HepG2 (cell line): Measurements from ENCODE around the gene SYT11. TPM values are rescaled to one million over a fixed set of nuclear protein-coding genes. Genes with fewer than 3 reads are reported as not detected.

Experiments used
- CBX1 ChIP-seq: IDR thresholded peaks from one replicate; pipeline ENCODE4 v1.6.1; 2016; ENCODE audit warnings: antibody characterized with exemption, low read depth
- DBP ChIP-seq: sonication (generic); formaldehyde crosslinking; IDR thresholded peaks from 2 replicates; pipeline ENCODE4 v1.4.0; 2020; ENCODE audit warnings: missing genetic modification reagents; ENCODE audit errors: not compliant biosample characterization
- HHEX ChIP-seq: IDR thresholded peaks from 2 replicates; pipeline ENCODE4 v1.6.1; 2016; ENCODE audit warnings: control low read depth
- KDM5A ChIP-seq: fragments of 200-600 bp; sonication (generic); IDR thresholded peaks from 2 replicates; pipeline ENCODE4 v1.7.0; 2018; ENCODE audit warnings: antibody characterized with exemption, mild to moderate bottlenecking, low read length, borderline replicate concordance
- MEIS1 ChIP-seq: sonication (generic); formaldehyde crosslinking; IDR thresholded peaks from 2 replicates; pipeline ENCODE4 v1.9.0; 2021; ENCODE audit warnings: mild to moderate bottlenecking, missing genetic modification reagents, moderate library complexity, borderline replicate concordance
- MXD3 ChIP-seq: IDR thresholded peaks from 2 replicates; pipeline ENCODE4 v1.6.1; 2016; ENCODE audit warnings: mild to moderate bottlenecking, missing biosample characterization, missing genetic modification reagents
- NAIF1 ChIP-seq: sonication (generic); formaldehyde crosslinking; IDR thresholded peaks from 2 replicates; pipeline ENCODE4 v1.5.0; 2020; ENCODE audit warnings: mild to moderate bottlenecking, missing genetic modification reagents, borderline replicate concordance
- PHF21A ChIP-seq: sonication (generic); formaldehyde crosslinking; IDR thresholded peaks from 2 replicates; pipeline ENCODE4 v1.5.0; 2020; ENCODE audit warnings: mild to moderate bottlenecking, missing genetic modification reagents
- PHF8 ChIP-seq: sonication (generic); formaldehyde crosslinking; IDR thresholded peaks from 2 replicates; pipeline ENCODE4 v1.5.0; 2020; ENCODE audit warnings: missing genetic modification reagents
- SNAI1 ChIP-seq: sonication (generic); formaldehyde crosslinking; IDR thresholded peaks from 2 replicates; pipeline ENCODE4 v1.5.0; 2020; ENCODE audit warnings: mild to moderate bottlenecking, missing genetic modification reagents, borderline replicate concordance
- SP1 ChIP-seq, 2 experiments: fragments of 450-650 bp in 1 of 2; sonication (generic) in 1 of 2; formaldehyde crosslinking in 1 of 2; IDR thresholded peaks; 2 replicates each; pipeline versions ENCODE4 v1.4.0 to v1.6.1; 2016 to 2020; ENCODE audit warnings: missing genetic modification reagents in 1 of 2
- TCF12 ChIP-seq, 2 experiments: fragments of 450-650 bp in 1 of 2; sonication (generic) in 1 of 2; formaldehyde crosslinking in 1 of 2; IDR thresholded peaks; 2 replicates each; pipeline versions ENCODE4 v1.6.1 to v1.8.0; 2017 to 2022; ENCODE audit warnings: antibody characterized with exemption in 1 of 2, mild to moderate bottlenecking in 1 of 2, missing genetic modification reagents in 1 of 2, moderate library complexity in 1 of 2
- TFE3 ChIP-seq: IDR thresholded peaks from 2 replicates; pipeline ENCODE4 v1.6.1; 2016
- ZNF292 ChIP-seq: sonication (generic); formaldehyde crosslinking; IDR thresholded peaks from 2 replicates; pipeline ENCODE4 v1.8.1; 2022; ENCODE audit warnings: mild to moderate bottlenecking, low read depth, missing genetic modification reagents, borderline replicate concordance
- ZNF362 ChIP-seq: sonication (generic); formaldehyde crosslinking; IDR thresholded peaks from 2 replicates; pipeline ENCODE4 v1.4.0; 2020; ENCODE audit warnings: missing genetic modification reagents, mild to moderate bottlenecking, borderline replicate concordance
- ZNF773 ChIP-seq: sonication (generic); formaldehyde crosslinking; IDR thresholded peaks from 2 replicates; pipeline ENCODE4 v1.4.0; 2020; ENCODE audit warnings: missing genetic modification reagents, borderline replicate concordance
- ZNF775 ChIP-seq: sonication (generic); formaldehyde crosslinking; IDR thresholded peaks from 2 replicates; pipeline ENCODE4 v1.4.0; 2020; ENCODE audit warnings: missing genetic modification reagents, mild to moderate bottlenecking, moderate library complexity, borderline replicate concordance
- ZNF891 ChIP-seq: sonication (generic); formaldehyde crosslinking; IDR thresholded peaks from 2 replicates; pipeline ENCODE4 v1.5.0; 2020; ENCODE audit warnings: mild to moderate bottlenecking, missing genetic modification reagents
- polyA plus RNA-seq, 8 experiments: library from polyadenylated mRNA; depleted of rRNA in 3 of 8; stranded (reverse) in 7 of 8; unstranded in 1 of 8; fragments of >200 nt; fragmentation: Illumina TruSeq in 4 of 8; extraction: Trizol in 4 of 8; gene quantifications; 2 replicates each; pipeline versions ENCODE4 v1.2.1 to v1.2.3, GENCODE V29; 2011 to 2016; ENCODE audit warnings: low read depth in 4 of 8, missing spikeins in 1 of 8, mixed read lengths in 1 of 8; ENCODE audit not compliant: insufficient read depth in 1 of 8
- total RNA-seq, 5 experiments: library from RNA; depleted of rRNA; stranded (reverse); fragments of >200 nt; fragmentation: Illumina TruSeq; extraction: Trizol; gene quantifications; 2 replicates each; pipeline ENCODE4 v1.2.3, GENCODE V29; 2016; ENCODE audit warnings: low read depth in 1 of 5
- TF ChIP-seq, protein P1 (sequence below), 2 experiments: IDR thresholded peaks; 2 replicates each; pipeline ENCODE4 v1.6.1; 2011 to 2012; ENCODE audit warnings: low read length in 2 of 2, borderline replicate concordance in 1 of 2, low read depth in 1 of 2, mild to moderate bottlenecking in 1 of 2, moderate library complexity in 1 of 2
- TF ChIP-seq, protein P2 (sequence below): sonication (generic); formaldehyde crosslinking; IDR thresholded peaks from 2 replicates; pipeline ENCODE4 v1.5.0; 2020; ENCODE audit warnings: missing genetic modification reagents, mild to moderate bottlenecking, borderline replicate concordance

SYT11 gene
- total and polyA plus RNA-seq, 2 of the 13 experiments (the other 11 are each of a cell fraction or from before 2014, with no cell fraction given), result 0.22 to 0.59 TPM

DNA sequence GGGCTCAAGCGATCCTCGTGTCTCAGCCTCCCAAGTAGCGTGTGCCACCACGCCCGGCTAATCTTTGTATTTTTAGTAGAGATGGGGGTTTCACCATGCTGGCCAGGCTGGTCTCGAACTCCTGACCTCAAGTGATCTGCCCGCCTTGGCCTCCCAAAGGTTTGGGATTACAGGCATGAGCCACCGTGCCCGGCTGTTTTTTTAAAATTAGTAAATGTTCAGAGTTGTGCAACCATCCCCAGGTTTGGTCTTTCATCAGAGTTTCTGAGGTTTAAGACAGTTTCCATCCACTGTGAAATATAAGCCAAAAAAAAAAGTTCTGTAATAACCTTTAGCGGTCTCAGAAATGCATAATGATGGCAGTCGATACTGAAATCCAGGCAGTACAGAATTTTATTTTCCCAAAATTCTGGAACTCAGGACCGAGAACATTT lies 550 bp upstream of the SYT11 start (continued):
- TF ChIP-seq CBX1 (no peak), ZNF775 (CRISPR knock-in tag) (no peak), PHF21A (no peak), MEIS1 (no peak), ZNF362 (CRISPR knock-in tag) (peak; percentile 76), MXD3 (no peak; the same call in 1 of the 2 replicates), KDM5A (peak; percentile 79; the same call in 1 of the 2 replicates), TCF12 (IDR thresholded peaks at IDR 0.05) (no peak), TCF12 (CRISPR knock-in tag; IDR thresholded peaks at IDR 0.05) (no peak), NAIF1 (CRISPR knock-in tag) (0 out of 2 replicates have a peak, but pooled peaks have one; percentile 55), DBP (CRISPR knock-in tag) (no peak), HHEX (CRISPR knock-in tag) (no peak), SP1 (IDR thresholded peaks at IDR 0.05) (no peak), SP1 (CRISPR knock-in tag; IDR thresholded peaks at IDR 0.05) (no peak), TFE3 (no peak), PHF8 (0 out of 2 replicates have a peak, but pooled peaks have one; percentile 29), ZNF891 (CRISPR knock-in tag) (no peak), ZNF773 (no peak), ZNF292 (peak; percentile 40; the same call in 1 of the 2 replicates), SNAI1 (CRISPR knock-in tag) (0 out of 2 replicates have a peak, but pooled peaks have one; percentile 78)
- TF ChIP-seq, protein P1, sequence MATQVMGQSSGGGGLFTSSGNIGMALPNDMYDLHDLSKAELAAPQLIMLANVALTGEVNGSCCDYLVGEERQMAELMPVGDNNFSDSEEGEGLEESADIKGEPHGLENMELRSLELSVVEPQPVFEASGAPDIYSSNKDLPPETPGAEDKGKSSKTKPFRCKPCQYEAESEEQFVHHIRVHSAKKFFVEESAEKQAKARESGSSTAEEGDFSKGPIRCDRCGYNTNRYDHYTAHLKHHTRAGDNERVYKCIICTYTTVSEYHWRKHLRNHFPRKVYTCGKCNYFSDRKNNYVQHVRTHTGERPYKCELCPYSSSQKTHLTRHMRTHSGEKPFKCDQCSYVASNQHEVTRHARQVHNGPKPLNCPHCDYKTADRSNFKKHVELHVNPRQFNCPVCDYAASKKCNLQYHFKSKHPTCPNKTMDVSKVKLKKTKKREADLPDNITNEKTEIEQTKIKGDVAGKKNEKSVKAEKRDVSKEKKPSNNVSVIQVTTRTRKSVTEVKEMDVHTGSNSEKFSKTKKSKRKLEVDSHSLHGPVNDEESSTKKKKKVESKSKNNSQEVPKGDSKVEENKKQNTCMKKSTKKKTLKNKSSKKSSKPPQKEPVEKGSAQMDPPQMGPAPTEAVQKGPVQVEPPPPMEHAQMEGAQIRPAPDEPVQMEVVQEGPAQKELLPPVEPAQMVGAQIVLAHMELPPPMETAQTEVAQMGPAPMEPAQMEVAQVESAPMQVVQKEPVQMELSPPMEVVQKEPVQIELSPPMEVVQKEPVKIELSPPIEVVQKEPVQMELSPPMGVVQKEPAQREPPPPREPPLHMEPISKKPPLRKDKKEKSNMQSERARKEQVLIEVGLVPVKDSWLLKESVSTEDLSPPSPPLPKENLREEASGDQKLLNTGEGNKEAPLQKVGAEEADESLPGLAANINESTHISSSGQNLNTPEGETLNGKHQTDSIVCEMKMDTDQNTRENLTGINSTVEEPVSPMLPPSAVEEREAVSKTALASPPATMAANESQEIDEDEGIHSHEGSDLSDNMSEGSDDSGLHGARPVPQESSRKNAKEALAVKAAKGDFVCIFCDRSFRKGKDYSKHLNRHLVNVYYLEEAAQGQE (IDR thresholded peaks at IDR 0.05; ENCODE audit: borderline replicate concordance in 1 of 2, low read depth in 1 of 2, low read length in 2 of 2), result no peak
- TF ChIP-seq, protein P2, sequence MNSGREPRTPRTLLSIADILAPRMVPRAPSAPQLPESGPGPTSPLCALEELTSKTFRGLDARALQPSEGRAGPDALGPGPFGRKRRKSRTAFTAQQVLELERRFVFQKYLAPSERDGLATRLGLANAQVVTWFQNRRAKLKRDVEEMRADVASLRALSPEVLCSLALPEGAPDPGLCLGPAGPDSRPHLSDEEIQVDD (CRISPR knock-in tag), result no peak
